Bone marrow (tissue), 2 donors: ENCODE data around the gene CPN2.

ENCODE experiments used
- DNase-seq, 2 donors: peaks; one replicate each; lab custom pipeline; 2025; lab: John Stamatoyannopoulos, UW

Gene CPN2

DNA sequence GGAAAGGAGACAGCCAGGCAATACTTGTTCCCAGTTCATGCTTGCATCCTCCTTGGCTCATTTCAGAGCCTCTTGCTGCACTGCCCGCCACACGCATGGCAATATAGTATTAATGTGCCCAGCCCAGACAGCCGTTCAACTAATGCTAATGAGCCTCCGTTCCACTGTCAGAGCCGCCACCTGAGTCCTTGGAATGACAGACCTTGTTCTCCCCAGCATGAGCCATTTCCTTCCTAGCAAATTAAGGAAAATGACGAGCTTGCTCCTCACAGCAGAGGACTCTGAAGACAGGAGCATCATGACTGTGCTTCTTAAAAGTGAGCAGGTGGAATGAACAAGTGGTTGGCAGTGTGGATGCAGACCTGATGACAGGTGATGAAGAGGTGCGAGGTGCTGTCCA is 29.2 kb upstream of the CPN2 start:
- DNase-seq = no peak

DNA sequence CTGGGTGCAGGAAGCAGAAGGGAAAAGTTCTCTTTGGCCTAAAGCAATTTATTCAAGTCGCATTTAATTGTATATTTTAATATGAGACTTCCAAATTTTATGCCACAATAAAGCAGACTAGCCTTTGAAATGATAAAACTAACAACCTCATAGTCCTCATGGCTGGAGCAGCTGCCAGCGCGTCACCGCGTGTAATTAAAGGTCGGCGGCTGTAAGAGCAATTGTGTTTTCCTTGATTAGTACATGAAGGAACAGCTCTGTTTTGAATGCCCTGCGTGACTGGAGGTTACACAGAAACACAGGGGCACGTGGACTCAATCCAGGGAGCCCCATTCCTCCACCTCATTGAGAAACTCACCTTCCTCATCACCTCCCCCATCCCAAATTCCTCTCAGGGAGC is 28.5 kb upstream of the CPN2 start:
- no peak for DNase-seq

DNA sequence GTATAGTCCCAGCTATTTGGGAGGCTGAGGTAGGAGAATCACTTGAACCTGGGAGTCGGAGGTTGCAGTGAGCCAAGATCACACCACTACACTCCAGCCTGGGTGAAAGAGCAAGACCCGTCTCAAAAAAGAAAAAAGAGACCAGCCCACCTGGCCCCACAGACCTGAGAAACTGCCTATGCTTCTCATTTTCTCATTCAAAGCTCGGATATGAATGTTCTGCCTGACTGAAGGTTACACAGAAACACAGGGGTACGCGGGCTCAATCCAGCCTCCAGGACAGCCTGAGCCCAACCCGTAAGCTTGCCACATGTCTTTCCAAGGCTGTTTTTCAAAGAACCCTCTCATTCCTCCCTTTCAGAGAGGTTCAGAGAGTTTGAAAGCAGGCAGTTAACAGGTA is 28.1 kb upstream of the CPN2 start:
- DNase-seq = no peak

- no peak for DNase-seq
Measured at GRCh38 chr3:194377708-194378107, 26.6 kb upstream of the CPN2 start.

- DNase-seq = no peak
Measured at GRCh38 chr3:194376241-194376560, 25.1 kb upstream of the CPN2 start.

DNA sequence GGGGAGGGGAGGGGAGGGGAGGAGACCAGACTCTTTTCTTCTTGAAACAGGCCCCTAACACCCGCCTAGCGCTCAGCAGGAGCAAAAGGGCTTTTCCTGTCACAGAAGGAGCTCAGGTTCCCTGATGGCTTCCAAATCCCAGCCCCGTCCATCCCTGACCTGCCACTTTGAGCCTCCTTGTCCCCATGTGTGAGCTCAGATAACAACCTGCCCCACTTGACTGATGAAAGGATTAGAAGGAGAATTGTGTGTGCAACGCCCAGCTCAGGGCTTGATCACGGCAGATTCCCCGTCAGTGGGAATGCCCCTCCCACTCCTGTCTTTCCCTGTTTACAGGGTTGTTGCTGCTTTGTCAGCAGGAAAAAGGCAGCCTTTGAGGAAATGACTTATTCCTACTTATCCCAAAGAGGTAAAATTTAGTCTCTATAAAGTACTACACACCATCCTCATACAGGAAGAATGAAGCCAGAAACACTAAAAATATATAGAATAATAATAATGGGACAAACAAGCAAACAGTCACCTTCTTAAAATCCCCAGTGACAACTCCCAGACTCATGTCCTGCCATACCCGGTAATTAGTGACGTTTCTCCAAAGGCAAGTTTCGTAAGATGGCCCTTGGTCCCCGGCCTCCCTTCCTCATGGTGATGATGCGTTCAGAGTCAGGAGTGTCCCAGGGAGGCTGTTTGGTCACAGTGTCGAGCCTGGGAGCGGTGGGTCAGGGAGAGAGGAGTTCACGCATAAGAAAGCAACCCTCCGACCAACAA is 24.5 kb upstream of the CPN2 start:
- DNase-seq = no peak

DNA sequence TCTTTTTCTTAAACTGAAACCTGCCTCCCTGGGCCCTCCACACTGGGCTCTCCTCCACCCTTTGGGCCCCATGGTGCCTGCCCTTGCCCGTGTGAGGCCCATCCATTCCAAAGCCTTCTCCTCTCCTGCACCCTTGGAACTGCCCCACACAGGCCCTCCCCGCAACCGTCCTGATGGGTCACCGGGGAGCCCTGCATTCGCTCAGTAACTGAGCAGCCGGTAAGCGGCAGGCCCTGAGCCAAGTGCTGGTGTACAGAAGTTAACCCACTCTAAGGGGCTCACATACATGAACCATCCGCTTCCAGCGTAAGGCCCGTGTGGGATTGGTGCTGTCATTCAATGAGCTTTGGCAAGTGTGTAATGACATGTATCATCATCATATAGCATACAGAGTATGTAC is 23.8 kb upstream of the CPN2 start:
- no peak for DNase-seq

DNA sequence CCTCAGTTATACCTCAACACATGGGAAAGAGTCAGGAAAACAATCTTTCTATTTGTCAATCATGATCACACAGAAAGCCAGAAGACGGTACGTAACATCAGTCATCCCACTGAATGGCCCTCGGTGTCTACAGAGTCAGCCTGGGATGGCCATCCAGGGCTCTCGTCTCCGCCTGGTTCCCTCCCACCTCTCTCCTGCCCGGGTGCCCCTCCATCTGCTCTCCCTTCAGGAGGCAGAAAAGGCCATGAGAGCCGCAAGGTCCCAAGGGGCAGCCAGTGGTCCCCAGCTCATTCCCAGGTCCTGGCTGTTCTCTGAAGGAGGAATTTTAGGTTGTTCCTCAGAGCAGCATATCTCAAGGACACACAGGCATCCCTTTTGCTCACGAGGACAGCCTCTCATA is 22.8 kb upstream of the CPN2 start:
- DNase-seq = no peak

DNA sequence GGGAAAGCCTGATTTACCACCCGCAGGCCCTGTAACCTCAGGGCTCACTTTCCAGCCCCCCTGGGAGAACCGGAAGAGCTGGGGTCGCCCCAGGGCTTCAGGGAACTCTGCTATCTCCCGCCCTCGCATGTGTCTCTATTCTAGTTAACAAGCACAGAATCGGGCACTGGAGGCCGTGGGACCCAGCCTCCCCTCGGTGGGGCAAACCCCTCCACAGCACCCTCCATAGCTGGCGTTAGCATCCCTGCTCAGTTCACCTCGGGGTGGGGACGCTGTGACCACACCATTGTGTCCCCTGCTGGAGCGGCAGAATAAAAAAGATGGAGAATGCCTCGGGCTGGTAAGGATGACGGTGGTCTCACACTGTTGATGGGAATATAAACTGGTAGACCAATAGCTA is 21.9 kb upstream of the CPN2 start:
- no peak for DNase-seq

DNA sequence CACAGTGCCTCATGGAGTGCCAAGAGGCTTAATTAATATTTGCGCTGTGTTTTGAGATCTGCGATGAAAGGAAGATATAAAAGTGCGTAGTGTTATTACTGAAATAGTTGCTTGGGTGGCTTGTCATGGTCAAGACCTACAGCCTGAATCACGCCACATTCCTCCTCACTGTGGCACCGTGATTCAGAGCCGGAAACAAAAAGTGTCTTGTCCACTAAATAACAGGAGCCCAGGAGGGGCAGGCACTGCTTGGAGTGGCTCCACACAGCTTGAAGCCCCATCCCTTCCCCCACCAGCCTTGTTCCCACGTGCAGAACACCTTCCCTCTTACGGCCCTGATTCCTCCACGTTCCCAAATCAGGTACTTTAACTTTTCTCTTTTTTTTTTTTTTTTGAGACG is 19.6 kb upstream of the CPN2 start:
- DNase-seq = no peak

DNA sequence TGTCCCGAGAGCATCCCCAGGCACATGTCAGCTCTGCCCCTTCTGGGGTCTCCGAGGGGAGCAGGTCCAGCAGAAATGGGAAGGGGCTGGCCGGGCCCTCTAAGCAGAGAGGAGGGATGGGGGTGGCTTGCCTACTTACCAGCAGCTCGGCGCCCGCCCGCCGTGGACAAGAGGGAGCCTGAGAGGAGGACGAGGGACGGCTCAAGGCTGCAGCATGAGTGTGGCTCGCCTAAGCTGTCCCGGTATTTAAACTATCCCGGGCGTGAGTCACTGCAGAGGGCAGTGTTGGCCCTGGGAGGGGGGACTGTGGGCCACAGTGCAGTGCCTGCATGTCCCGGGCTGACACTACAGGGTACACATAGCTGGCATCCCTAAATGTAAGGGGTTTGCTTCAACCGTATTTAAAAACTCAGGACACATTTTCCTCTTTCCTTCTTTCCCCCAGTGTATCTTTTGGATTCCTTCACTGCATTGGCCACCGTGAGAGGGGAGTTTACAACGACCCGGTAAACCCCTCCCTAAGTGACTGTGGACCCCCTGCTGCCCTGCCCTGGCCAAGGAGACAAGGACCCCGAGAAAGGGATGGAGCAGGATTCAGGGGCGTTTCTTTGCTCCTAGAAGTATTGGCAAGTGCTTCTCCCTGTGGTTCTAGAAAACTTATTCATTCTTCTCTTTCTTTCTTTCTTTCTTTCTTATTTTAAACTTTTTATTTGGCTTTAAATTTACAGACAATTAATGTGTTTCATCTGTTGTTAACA is 18.6 kb upstream of the CPN2 start, which contains the start of gene LRRC15:
Gene LRRC15 (minus strand): TSS at position 222 of the 758 bp plus-strand sequence. CDS start 8,700 bp downstream, outside the sequence.
- no peak for DNase-seq

DNA sequence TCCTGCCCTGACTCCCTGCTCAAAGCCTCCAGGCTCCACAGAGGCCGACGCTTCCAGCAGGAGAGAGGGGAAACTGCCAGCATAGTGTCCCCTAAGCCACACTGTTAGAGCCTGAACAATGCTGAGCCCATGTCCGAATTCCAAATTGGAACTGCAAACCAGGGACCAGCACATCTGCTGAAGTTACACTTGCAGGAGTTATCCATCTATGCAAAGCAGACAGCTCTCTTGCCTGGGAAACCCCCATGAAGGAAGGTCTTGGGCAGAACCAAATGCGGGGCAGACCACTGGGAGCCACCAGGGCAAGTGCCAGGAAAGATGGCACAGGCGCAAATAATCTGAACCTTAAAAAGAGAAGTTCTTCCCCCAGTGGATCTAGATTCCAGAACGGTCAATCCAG is 17.8 kb upstream of the CPN2 start:
- DNase-seq = no peak

DNA sequence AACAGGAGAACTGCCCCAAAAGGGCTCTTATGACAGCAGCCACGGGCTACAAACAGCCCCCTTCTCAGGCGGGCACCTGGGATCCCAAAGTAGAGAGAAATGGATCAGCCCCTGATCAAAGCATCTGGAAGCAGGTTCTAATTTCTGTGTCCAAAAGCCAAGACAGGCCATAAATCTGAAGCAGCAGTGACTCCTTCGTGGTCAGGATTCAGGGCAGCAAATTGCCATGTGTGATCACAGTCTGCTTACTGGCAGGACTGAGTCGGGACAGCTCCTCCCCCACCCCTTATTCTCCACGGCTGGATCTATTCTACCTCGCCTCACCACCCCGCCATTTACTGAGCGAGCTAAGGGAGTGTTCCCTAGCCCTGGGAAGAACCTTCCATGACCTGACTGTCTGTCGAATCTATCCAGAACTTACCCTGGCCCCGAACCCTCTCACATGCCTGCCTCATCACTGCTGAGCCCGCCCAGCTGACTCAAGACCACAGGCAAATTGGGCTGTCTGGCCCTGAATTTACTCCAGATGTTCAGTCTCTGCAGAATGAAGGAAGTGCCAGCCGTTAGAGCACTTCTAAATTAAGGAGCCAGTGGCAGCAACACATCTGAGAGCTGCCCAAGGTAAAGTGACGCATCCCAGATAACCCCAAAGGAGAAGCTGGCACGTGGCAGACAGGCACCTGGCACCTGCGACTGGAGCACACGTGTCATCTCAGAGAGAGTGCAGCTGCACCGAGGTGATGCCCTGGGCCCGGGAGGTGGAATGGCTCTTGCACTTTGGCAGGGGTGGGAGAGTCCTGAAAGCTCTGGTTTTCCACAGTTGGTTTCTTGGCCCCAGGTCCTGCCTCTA is 17.1 kb upstream of the CPN2 start:
- DNase-seq = no peak

- DNase-seq = no peak
Measured at GRCh38 chr3:194365978-194366490, 14.9 kb upstream of the CPN2 start.

DNA sequence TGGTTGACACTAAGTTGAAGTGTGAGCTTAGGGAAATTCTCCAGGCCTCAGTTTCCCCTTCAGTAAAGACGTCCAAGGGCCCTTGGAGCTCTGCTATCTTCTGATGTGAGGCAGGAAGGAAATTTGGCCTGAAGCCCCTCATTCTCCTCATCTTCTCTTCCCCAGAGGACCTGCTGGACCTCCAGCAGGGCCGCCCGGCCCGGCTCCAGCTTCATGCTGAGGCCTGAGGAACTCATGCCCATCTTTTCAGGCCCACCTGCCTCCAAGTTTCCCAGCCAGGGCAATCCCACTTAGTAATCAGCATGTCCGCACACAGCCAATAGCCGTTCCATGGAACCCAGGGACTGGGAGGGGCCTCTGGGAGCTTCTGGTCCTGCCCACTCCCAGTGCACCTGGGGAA is 14.4 kb upstream of the CPN2 start:
- DNase-seq = no peak

GRCh38 chr3:194364652-194365434 is 13.7 kb upstream of the CPN2 start:
- DNase-seq = no peak

DNA sequence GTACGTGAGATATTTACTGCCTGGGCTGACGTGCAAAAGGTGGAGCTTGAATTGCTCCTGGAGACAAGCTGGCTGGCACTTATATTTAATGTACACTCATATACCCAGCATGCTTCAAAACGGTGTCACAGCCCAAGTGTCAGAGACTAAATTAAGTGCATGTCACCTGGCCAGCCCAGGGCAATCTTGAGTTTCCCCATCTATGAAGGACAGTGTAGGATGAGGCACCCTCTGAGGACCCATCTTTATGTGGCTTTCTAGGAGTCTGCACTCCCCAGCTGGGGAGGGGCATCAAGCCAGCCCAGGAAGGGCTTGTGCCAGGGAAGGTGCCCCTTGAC is 13.2 kb upstream of the CPN2 start:
- DNase-seq = no peak

DNA sequence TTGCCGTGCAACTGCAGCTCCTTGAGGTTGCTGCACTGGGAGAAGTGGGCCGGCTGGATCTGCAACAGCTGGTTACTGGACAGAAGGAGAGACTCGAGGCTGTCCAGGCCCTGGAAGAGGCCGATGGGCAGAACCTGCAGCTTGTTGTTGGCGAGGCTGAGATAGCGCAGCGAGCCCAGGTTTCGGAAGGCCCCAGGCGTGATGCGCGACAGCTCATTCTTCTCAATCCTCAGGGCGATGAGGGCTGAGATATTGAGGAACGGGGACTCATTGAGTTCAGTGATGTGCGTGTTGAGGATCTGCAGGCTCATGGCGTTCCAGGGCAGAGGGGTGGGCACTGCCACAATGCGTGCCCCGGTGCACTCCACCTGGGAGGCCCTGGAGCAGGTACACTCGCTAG is 9.4 kb upstream of the CPN2 start:
- DNase-seq = no peak

GRCh38 chr3:194357681-194358080 is 6.6 kb upstream of the CPN2 start:
- DNase-seq = no peak

- DNase-seq = no peak
Measured at GRCh38 chr3:194355379-194355778, 4.3 kb upstream of the CPN2 start.

DNA sequence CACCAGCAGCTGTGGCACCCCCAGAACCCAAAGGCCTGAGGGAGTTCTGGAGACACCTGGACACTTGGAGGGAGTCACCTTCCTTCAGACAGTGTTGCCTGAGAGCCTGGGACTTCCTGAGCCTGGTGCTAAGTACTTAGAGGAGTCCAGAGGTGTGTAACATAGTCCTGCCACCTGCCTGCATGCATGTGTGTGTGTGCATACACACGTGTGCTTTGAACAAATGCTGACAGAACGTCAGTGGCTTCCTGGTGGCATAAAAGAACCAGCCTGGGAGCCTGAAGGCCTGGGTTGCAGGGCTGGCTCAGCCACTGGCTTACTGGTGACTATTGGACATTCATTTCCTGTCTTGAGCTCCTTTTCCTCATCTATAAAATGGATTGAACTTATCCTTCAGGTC is 3.2 kb upstream of the CPN2 start:
- no peak for DNase-seq

GRCh38 chr3:194352667-194353246 is 1.6 kb upstream of the CPN2 start:
- no peak for DNase-seq
